ENCODE data around the gene IL22RA1. TPM values are rescaled to one million over a fixed set of nuclear protein-coding genes. Genes with fewer than 3 reads are reported as not detected.

Gene IL22RA1
- total RNA-seq, 6 experiments from 2014 or later: not detected

GRCh38 chr1:24118410-24119242 lies 24.3 kb downstream of the IL22RA1 start:
- H3K4me3 Mint-ChIP-seq: no peak overlapping the region
- H3K4me1 Mint-ChIP-seq (ENCODE audit: low read depth): peaks cover 11% of the 10 kb centered on the region
- H3K27me3 Mint-ChIP-seq (ENCODE audit: insufficient read depth): peaks cover 17% of the 10 kb centered on the region
- no peaks in the 10 kb centered on the region for H3K36me3 Mint-ChIP-seq (ENCODE audit: low read depth)
- DNase-seq: no peak
- TF ChIP-seq CTCF (IDR thresholded peaks at IDR 0.05): no peak
- H3K27ac Mint-ChIP-seq: no peak overlapping the region
- H3K9me3 Mint-ChIP-seq: no peaks in the 10 kb centered on the region

- Mint-ChIP-seq H3K36me3 (ENCODE audit: low read depth) (no peaks in the 10 kb centered on the region), H3K9me3 (no peaks in the 10 kb centered on the region), H3K4me3 (no peak overlapping the region), H3K4me1 (ENCODE audit: low read depth) (peaks cover 11% of the 10 kb centered on the region), H3K27ac (no peak overlapping the region), H3K27me3 (ENCODE audit: insufficient read depth) (peaks cover 17% of the 10 kb centered on the region)
- peak; percentile 60 for DNase-seq
- no peak for TF ChIP-seq CTCF (IDR thresholded peaks at IDR 0.05)
These were observed 25.1 kb downstream of the IL22RA1 start for GRCh38 chr1:24117722-24118409.

GRCh38 chr1:24117132-24117531 lies 25.8 kb downstream of the IL22RA1 start:
- Mint-ChIP-seq H3K27ac (no peak overlapping the region), H3K27me3 (ENCODE audit: insufficient read depth) (peaks cover 17% of the 10 kb centered on the region)

GRCh38 chr1:24114753-24115152 lies 28.2 kb downstream of the IL22RA1 start:
- peaks cover 6% of the 10 kb centered on the region for H3K27me3 Mint-ChIP-seq (ENCODE audit: insufficient read depth)
- H3K36me3 Mint-ChIP-seq (ENCODE audit: low read depth): no peaks in the 10 kb centered on the region
- no peak for TF ChIP-seq CTCF (IDR thresholded peaks at IDR 0.05)
- H3K9me3 Mint-ChIP-seq: no peaks in the 10 kb centered on the region
- peaks cover 24% of the 10 kb centered on the region for H3K4me1 Mint-ChIP-seq (ENCODE audit: low read depth)
- H3K4me3 Mint-ChIP-seq: no peak overlapping the region
- no peak overlapping the region for H3K27ac Mint-ChIP-seq
- no peak for DNase-seq

More at GRCh38 chr1:24117132-24117531, 25.8 kb downstream of the IL22RA1 start:
- Mint-ChIP-seq H3K4me3 (no peak overlapping the region), H3K4me1 (ENCODE audit: low read depth) (peaks cover 17% of the 10 kb centered on the region), H3K9me3 (no peaks in the 10 kb centered on the region), H3K36me3 (ENCODE audit: low read depth) (no peaks in the 10 kb centered on the region)
- TF ChIP-seq CTCF (IDR thresholded peaks at IDR 0.05): no peak
- DNase-seq: no peak

GRCh38 chr1:24113641-24114033 lies 29.3 kb downstream of the IL22RA1 start:
- Mint-ChIP-seq H3K4me3 (no peak overlapping the region), H3K36me3 (ENCODE audit: low read depth) (no peaks in the 10 kb centered on the region), H3K27me3 (ENCODE audit: insufficient read depth) (peaks cover 5% of the 10 kb centered on the region), H3K4me1 (ENCODE audit: low read depth) (peaks cover 31% of the 10 kb centered on the region), H3K9me3 (no peaks in the 10 kb centered on the region), H3K27ac (no peak overlapping the region)
- TF ChIP-seq CTCF (IDR thresholded peaks at IDR 0.05): no peak
- no peak for DNase-seq

All from HFFc6 (cell line).